ENCODE measurements around the gene PFKFB4. TPM values are rescaled to one million over a fixed set of nuclear protein-coding genes. Genes with fewer than 3 reads are reported as not detected.

The PFKFB4 gene
- total RNA-seq, 1 experiment from 2014 or later, result 20.3 TPM

DNA sequence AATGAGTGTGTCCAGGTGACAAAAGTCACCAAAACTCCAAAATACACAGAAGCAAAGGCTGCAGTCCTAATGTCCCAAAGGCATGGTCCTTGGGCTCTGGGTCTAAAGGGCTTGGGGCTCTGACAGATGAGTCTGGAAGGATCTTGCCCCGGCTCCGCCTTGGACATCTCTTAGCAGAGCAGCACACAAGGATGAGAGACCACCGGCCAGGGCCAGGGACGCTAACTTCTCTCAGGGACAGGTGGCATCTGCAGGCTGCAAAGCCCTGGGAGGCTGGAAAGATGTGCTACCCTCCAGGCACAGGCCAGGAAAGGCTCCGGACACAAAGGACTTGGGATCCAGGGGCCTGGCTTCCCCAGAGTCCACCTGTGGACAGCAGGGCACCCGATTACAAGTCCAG, 38.5 kb downstream of the PFKFB4 start (continued):
- TF ChIP-seq, protein P1, sequence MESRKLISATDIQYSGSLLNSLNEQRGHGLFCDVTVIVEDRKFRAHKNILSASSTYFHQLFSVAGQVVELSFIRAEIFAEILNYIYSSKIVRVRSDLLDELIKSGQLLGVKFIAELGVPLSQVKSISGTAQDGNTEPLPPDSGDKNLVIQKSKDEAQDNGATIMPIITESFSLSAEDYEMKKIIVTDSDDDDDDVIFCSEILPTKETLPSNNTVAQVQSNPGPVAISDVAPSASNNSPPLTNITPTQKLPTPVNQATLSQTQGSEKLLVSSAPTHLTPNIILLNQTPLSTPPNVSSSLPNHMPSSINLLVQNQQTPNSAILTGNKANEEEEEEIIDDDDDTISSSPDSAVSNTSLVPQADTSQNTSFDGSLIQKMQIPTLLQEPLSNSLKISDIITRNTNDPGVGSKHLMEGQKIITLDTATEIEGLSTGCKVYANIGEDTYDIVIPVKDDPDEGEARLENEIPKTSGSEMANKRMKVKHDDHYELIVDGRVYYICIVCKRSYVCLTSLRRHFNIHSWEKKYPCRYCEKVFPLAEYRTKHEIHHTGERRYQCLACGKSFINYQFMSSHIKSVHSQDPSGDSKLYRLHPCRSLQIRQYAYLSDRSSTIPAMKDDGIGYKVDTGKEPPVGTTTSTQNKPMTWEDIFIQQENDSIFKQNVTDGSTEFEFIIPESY (IDR thresholded peaks at IDR 0.05; ENCODE audit: extremely low read depth, insufficient replicate concordance, low read length), result no peak
- TF ChIP-seq JUND (IDR thresholded peaks at IDR 0.05), result no peak
- no peak for TF ChIP-seq YY1 (IDR thresholded peaks at IDR 0.05; ENCODE audit: extremely low read depth, insufficient replicate concordance, low read depth, low read length)
- TF ChIP-seq POLR2A (IDR thresholded peaks at IDR 0.05; ENCODE audit: borderline replicate concordance, extremely low read depth, insufficient read depth, insufficient read length), result no peak
- TF ChIP-seq EGR1 (IDR thresholded peaks at IDR 0.05; ENCODE audit: low read depth), result no peak
- no peak for TF ChIP-seq ELF1 (IDR thresholded peaks at IDR 0.05; ENCODE audit: borderline replicate concordance, low read depth)
- TF ChIP-seq, protein P2, sequence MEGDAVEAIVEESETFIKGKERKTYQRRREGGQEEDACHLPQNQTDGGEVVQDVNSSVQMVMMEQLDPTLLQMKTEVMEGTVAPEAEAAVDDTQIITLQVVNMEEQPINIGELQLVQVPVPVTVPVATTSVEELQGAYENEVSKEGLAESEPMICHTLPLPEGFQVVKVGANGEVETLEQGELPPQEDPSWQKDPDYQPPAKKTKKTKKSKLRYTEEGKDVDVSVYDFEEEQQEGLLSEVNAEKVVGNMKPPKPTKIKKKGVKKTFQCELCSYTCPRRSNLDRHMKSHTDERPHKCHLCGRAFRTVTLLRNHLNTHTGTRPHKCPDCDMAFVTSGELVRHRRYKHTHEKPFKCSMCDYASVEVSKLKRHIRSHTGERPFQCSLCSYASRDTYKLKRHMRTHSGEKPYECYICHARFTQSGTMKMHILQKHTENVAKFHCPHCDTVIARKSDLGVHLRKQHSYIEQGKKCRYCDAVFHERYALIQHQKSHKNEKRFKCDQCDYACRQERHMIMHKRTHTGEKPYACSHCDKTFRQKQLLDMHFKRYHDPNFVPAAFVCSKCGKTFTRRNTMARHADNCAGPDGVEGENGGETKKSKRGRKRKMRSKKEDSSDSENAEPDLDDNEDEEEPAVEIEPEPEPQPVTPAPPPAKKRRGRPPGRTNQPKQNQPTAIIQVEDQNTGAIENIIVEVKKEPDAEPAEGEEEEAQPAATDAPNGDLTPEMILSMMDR (IDR thresholded peaks at IDR 0.05 in 2 of 3, conservative IDR thresholded peaks at IDR 0.05 in 1 of 3; ENCODE audit: borderline replicate concordance in 1 of 3, insufficient read depth in 1 of 3, low read depth in 2 of 3, low read length in 2 of 3), result no peak

DNA sequence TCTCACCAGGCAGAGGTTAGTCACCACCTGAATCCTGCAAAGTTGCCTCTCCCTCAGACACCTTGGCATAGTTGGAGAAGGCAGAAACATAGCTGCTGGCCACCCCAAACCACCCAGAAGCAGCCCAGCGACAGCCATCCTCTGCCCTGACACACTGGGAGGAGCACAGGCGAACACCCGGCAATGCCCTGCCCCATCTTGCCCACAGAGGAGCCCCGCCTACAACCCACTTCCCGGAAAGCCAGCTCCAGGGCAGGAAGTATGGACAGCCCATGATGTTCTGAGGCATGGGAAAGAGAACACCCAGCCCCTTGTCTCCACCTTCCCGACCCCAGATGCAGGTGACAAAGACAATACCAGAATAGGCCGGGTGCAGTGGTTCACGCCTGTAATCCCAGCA, 40.0 kb downstream of the PFKFB4 start:
- Histone ChIP-seq H3K9me3 (ENCODE audit: control insufficient read depth in 1 of 2, insufficient read depth in 1 of 2, low read depth in 1 of 2, low read length in 2 of 2) (no peaks in the 10 kb centered on the region), H3K4me2 (ENCODE audit: low read length) (no peak overlapping the region), H3K9ac (ENCODE audit: low read length) (no peak overlapping the region), H3K27me3 (ENCODE audit: insufficient read depth, low read length) (no peaks in the 10 kb centered on the region), H2AFZ (ENCODE audit: low read depth, low read length, poor library complexity, severe bottlenecking) (no peak overlapping the region), H3K27ac (ENCODE audit: low read depth, low read length) (no peak overlapping the region), H3K9me2 (ENCODE audit: insufficient read depth) (no peaks in the 10 kb centered on the region), H3K79me2 (ENCODE audit: insufficient read depth, low read length) (no peaks in the 10 kb centered on the region), H4K20me1 (ENCODE audit: insufficient read depth) (no peaks in the 10 kb centered on the region), H3K4me3 (replicated peaks in 1 of 2; ENCODE audit: low read depth in 1 of 2, low read length in 2 of 2) (no peak overlapping the region), H3K4me1 (ENCODE audit: control insufficient read depth in 1 of 2, insufficient read depth in 2 of 2, low read length in 2 of 2) (peaks cover 0 to 2% of the 10 kb centered on the region in 2 experiments; a peak in 1 of 4 replicates), H3K36me3 (ENCODE audit: control insufficient read depth in 1 of 2, insufficient read depth in 2 of 2, low read length in 2 of 2) (0 out of 4 replicates have a peak, but pooled peaks cover 0 to 4% of the 10 kb centered on the region in 2 experiments)
- DNase-seq (ENCODE audit: low read depth, low spot score) (no peak), ATAC-seq (0 out of 2 replicates have a peak, but pooled peaks have one; percentile 47)
- ChIA-PET CTCF (no interaction called here), RAD21 (ENCODE audit: low non-redundant PET in 1 of 2, low total read pairs in 2 of 2, uncharacterized antibody in 2 of 2, unreplicated experiment in 2 of 2) (no interaction called here), POLR2A (no interaction called here)
- TF ChIP-seq ZFX (IDR thresholded peaks at IDR 0.05) (no peak), JUND (IDR thresholded peaks at IDR 0.05) (no peak), POLR2AphosphoS5 (IDR thresholded peaks at IDR 0.05; ENCODE audit: low read depth, low read length) (no peak), ZNF274 (IDR thresholded peaks at IDR 0.05; ENCODE audit: low read depth, low read length) (no peak), EZH2phosphoT487 (IDR thresholded peaks at IDR 0.05; ENCODE audit: borderline replicate concordance) (no peak), CEBPB (IDR thresholded peaks at IDR 0.05; ENCODE audit: low read depth) (no peak), POLR2A (IDR thresholded peaks at IDR 0.05; ENCODE audit: borderline replicate concordance, extremely low read depth, insufficient read depth, insufficient read length) (no peak), ELF1 (IDR thresholded peaks at IDR 0.05; ENCODE audit: borderline replicate concordance, low read depth) (no peak), EGR1 (IDR thresholded peaks at IDR 0.05; ENCODE audit: low read depth) (no peak), YY1 (IDR thresholded peaks at IDR 0.05; ENCODE audit: extremely low read depth, insufficient replicate concordance, low read depth, low read length) (no peak), CBX3 (IDR thresholded peaks at IDR 0.05; ENCODE audit: low read depth) (no peak), SP1 (IDR thresholded peaks at IDR 0.05; ENCODE audit: low read depth) (no peak), TCF7L2 (IDR thresholded peaks at IDR 0.05; ENCODE audit: borderline replicate concordance, extremely low read depth, insufficient read depth, insufficient read length) (no peak)
- TF ChIP-seq, protein P3, sequence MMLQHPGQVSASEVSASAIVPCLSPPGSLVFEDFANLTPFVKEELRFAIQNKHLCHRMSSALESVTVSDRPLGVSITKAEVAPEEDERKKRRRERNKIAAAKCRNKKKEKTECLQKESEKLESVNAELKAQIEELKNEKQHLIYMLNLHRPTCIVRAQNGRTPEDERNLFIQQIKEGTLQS (IDR thresholded peaks at IDR 0.05), result no peak
- intact Hi-C loops (cut with micrococcal nuclease), result no loop called here
- no TSS peak for BruUV-seq (replicated peaks)
